ELF-1 (cell line): ENCODE data around the gene PARP16.

ENCODE experiments used
- DNase-seq: peaks from one replicate; pipeline ENCODE4 v3.0.0-alpha.2; 2016; ENCODE audit warnings: low read depth, low spot score

PARP16 gene

GRCh38 chr15:65286704-65287519, at the start of gene PARP16:
PARP16 (minus strand) TSS chr15:65286883; CDS start chr15:65286426, 457 bp downstream.
- DNase-seq: peak; percentile 94

- DNase-seq: no peak
Measured at GRCh38 chr15:65335278-65336055, 48.8 kb upstream of the PARP16 start.

GRCh38 chr15:65334586-65335231, 48.0 kb upstream of the PARP16 start:
- DNase-seq: peak; percentile 37

- peak; percentile 36 for DNase-seq
Measured at GRCh38 chr15:65333856-65334255, 47.2 kb upstream of the PARP16 start.

- DNase-seq: peak; percentile 39
Measured at GRCh38 chr15:65333148-65333820, 46.6 kb upstream of the PARP16 start.

- DNase-seq: no peak
Measured at GRCh38 chr15:65332391-65333147, 45.9 kb upstream of the PARP16 start.

- no peak for DNase-seq
Measured at GRCh38 chr15:65331811-65332210, 45.1 kb upstream of the PARP16 start.

- no peak for DNase-seq
Measured at GRCh38 chr15:65330934-65331645, 44.4 kb upstream of the PARP16 start.

- no peak for DNase-seq
Measured at GRCh38 chr15:65329984-65330735, 43.5 kb upstream of the PARP16 start.

- no peak for DNase-seq
Measured at GRCh38 chr15:65329288-65329983, 42.8 kb upstream of the PARP16 start.

GRCh38 chr15:65328506-65329287, 42.0 kb upstream of the PARP16 start:
- DNase-seq: no peak

- DNase-seq: no peak
Measured at GRCh38 chr15:65327651-65328393, 41.1 kb upstream of the PARP16 start.

- no peak for DNase-seq
Measured at GRCh38 chr15:65326818-65327217, 40.1 kb upstream of the PARP16 start.

GRCh38 chr15:65326117-65326526, 39.4 kb upstream of the PARP16 start:
- DNase-seq: peak; percentile 97

GRCh38 chr15:65323071-65323511, 36.4 kb upstream of the PARP16 start:
- no peak for DNase-seq

- peak; percentile 95 for DNase-seq
Measured at GRCh38 chr15:65318870-65319356, 32.2 kb upstream of the PARP16 start.

- DNase-seq: no peak
Measured at GRCh38 chr15:65312400-65312916, 25.8 kb upstream of the PARP16 start.
